Endothelial cell of umbilical vein (primary cell): ENCODE data around the gene HPX. TPM values are rescaled to one million over a fixed set of nuclear protein-coding genes. Genes with fewer than 3 reads are reported as not detected.

Experiments
- BruUV-seq: library from RNA; stranded (reverse); fragments of 400-500 nt; replicated peaks from 2 replicates; lab custom pipeline; 2021; lab: Mats Ljungman, UMichigan
- CTCF ChIA-PET: fragments of 300-600, 350-600 bp; sonication (Branson Sonifier 250); formaldehyde crosslinking; loops from one replicate; lab custom pipeline; 2021; ENCODE audit warnings: antibody characterized with exemption, inconsistent platforms; lab: Charles Lee
- POLR2A ChIA-PET: fragments of 300-600, 350-600 bp; sonication (Branson Sonifier 250); formaldehyde crosslinking; loops from one replicate; lab custom pipeline; 2021; ENCODE audit warnings: antibody characterized with exemption, inconsistent platforms; lab: Charles Lee
- DNase-seq: peaks from one replicate; pipeline ENCODE4 v3.0.0-alpha.2; 2011; ENCODE audit warnings: low read depth, low spot score
- FAIRE-seq: peaks from 2 replicates; lab custom pipeline; 2011; peaks lifted over from hg19 to GRCh38; lab: Jason Lieb, UNC
- H2AFZ ChIP-seq: 2 replicates; pipeline ENCODE4 v1.6.0; 2012; ENCODE audit warnings: low read depth, low read length, control low read depth, inconsistent platforms
- H3K27ac ChIP-seq: 2 replicates; pipeline ENCODE4 v1.5.1; 2011; ENCODE audit warnings: low read depth, mild to moderate bottlenecking, control low read depth, low read length, moderate library complexity; ENCODE audit not compliant: insufficient read depth
- H3K27me3 ChIP-seq, 2 experiments: 2 replicates each; pipeline versions ENCODE4 v1.6.0 to v1.6.1; 2011; ENCODE audit warnings: low read length in 2 of 2, mixed read lengths in 1 of 2; ENCODE audit not compliant: control insufficient read depth in 2 of 2, insufficient read depth in 2 of 2
- H3K36me3 ChIP-seq, 2 experiments: 2 replicates in 1 of 2; 3 replicates in 1 of 2; pipeline ENCODE4 v1.5.1; 2011; ENCODE audit warnings: low read length in 2 of 2, mild to moderate bottlenecking in 1 of 2, moderate library complexity in 1 of 2; ENCODE audit not compliant: control insufficient read depth in 2 of 2, insufficient read depth in 2 of 2; ENCODE audit errors: extremely low read depth in 1 of 2
- H3K4me1 ChIP-seq: 3 replicates; pipeline ENCODE4 v1.5.1; 2011; ENCODE audit warnings: mild to moderate bottlenecking, low read length; ENCODE audit not compliant: control insufficient read depth, insufficient read depth; ENCODE audit errors: extremely low read depth
- H3K4me2 ChIP-seq: 2 replicates; pipeline ENCODE4 v1.6.1; 2011; ENCODE audit warnings: low read length, control low read depth, mixed read lengths; ENCODE audit not compliant: insufficient read depth
- H3K4me3 ChIP-seq, 3 experiments: fragments of 200-600 bp in 1 of 3; sonication (generic), shearing (Covaris generic) in 1 of 3; replicated peaks in 1 of 3; 2 replicates each; pipeline ENCODE4 v1.5.1; 2011 to 2016; ENCODE audit warnings: control low read depth in 3 of 3, low read length in 3 of 3, mild to moderate bottlenecking in 2 of 3, inconsistent platforms in 1 of 3, low read depth in 1 of 3, moderate library complexity in 1 of 3; ENCODE audit not compliant: insufficient read depth in 1 of 3
- H3K79me2 ChIP-seq: 2 replicates; pipeline ENCODE4 v1.6.0; 2012; ENCODE audit warnings: low read length, inconsistent platforms; ENCODE audit not compliant: control insufficient read depth, insufficient read depth
- H3K9ac ChIP-seq: replicated peaks from 2 replicates; pipeline ENCODE3; 2011; ENCODE audit warnings: low read length, control low read depth; ENCODE audit not compliant: insufficient read depth; ENCODE audit errors: extremely low read depth
- H3K9me1 ChIP-seq: replicated peaks from 3 replicates; pipeline ENCODE4 v1.6.0; 2011; ENCODE audit warnings: mild to moderate bottlenecking, low read length; ENCODE audit not compliant: control insufficient read depth, insufficient read depth; ENCODE audit errors: extremely low read depth
- H3K9me3 ChIP-seq: replicated peaks from 2 replicates; pipeline ENCODE4 v1.5.1; 2012; ENCODE audit warnings: low read length, inconsistent platforms; ENCODE audit not compliant: control insufficient read depth, insufficient read depth
- H4K20me1 ChIP-seq: replicated peaks from 2 replicates; pipeline ENCODE3; 2011; ENCODE audit warnings: mild to moderate bottlenecking, low read length; ENCODE audit not compliant: control insufficient read depth, insufficient read depth; ENCODE audit errors: extremely low read depth
- CTCF ChIP-seq, 2 donors: IDR thresholded peaks; 1 replicate in 1 of 2; 2 replicates in 1 of 2; pipeline ENCODE4 v1.5.1; 2011; ENCODE audit warnings: low read length in 2 of 2, mild to moderate bottlenecking in 2 of 2, moderate library complexity in 2 of 2, control low read depth in 1 of 2, inconsistent platforms in 1 of 2, low read depth in 1 of 2; ENCODE audit not compliant: insufficient read depth in 1 of 2; ENCODE audit errors: extremely low read depth in 1 of 2
- EZH2 ChIP-seq: IDR thresholded peaks from 2 replicates; pipeline ENCODE4 v1.6.1; 2012; ENCODE audit warnings: borderline replicate concordance, low read depth, mild to moderate bottlenecking, moderate library complexity, low read length, inconsistent platforms; ENCODE audit not compliant: severe bottlenecking
- FOS ChIP-seq: IDR thresholded peaks from 2 replicates; pipeline ENCODE4 v1.6.1; 2011; ENCODE audit warnings: mild to moderate bottlenecking, low read length, moderate library complexity, borderline replicate concordance; ENCODE audit not compliant: insufficient read depth
- GATA2 ChIP-seq: IDR thresholded peaks from 2 replicates; pipeline ENCODE4 v1.7.0; 2011; ENCODE audit warnings: low read depth, mild to moderate bottlenecking, moderate library complexity, mixed read lengths, low read length; ENCODE audit not compliant: insufficient read length, insufficient read depth
- JUN ChIP-seq: IDR thresholded peaks from 2 replicates; pipeline ENCODE4 v1.6.1; 2011; ENCODE audit warnings: borderline replicate concordance, low read depth; ENCODE audit not compliant: insufficient read length, insufficient read depth
- MAX ChIP-seq: IDR thresholded peaks from 2 replicates; pipeline ENCODE4 v1.6.1; 2011; ENCODE audit not compliant: insufficient read depth, insufficient read length
- MYC ChIP-seq: IDR thresholded peaks from one replicate; pipeline ENCODE4 v1.6.1; 2011; ENCODE audit warnings: mild to moderate bottlenecking, low read depth, low read length
- POLR2A ChIP-seq: IDR thresholded peaks from 2 replicates; pipeline ENCODE4 v1.6.1; 2012; ENCODE audit warnings: low read depth, mild to moderate bottlenecking, control low read depth, low read length
- POLR2AphosphoS5 ChIP-seq: IDR thresholded peaks from 2 replicates; pipeline ENCODE4 v1.6.1; 2012; ENCODE audit warnings: low read depth, mild to moderate bottlenecking, control low read depth, low read length, moderate library complexity; ENCODE audit not compliant: insufficient read depth
- dilution Hi-C: fragments of 300-500 bp; cut with MboI; formaldehyde crosslinking; loops from one replicate; pipeline ENCODE4 v1.15.0; 2019; ENCODE audit warnings: low sequenced_read_pairs; ENCODE audit not compliant: extremely low pct_ligation_motif_present
- intact Hi-C: fragments of 100-400 bp; cut with micrococcal nuclease; formaldehyde crosslinking; loops from one replicate; pipeline ENCODE4 v1.10.0; 2022
- polyA plus RNA-seq, 4 experiments: library from polyadenylated mRNA; depleted of rRNA in 3 of 4; stranded (reverse) in 3 of 4; unstranded in 1 of 4; fragments of >200 nt; gene quantifications; 2 replicates each; pipeline versions ENCODE4 v1.2.1 to v1.2.3, GENCODE V29; 2011 to 2012; ENCODE audit warnings: missing spikeins in 1 of 4
- total RNA-seq: library from RNA; stranded (reverse); gene quantifications from 2 replicates; pipeline ENCODE4 v1.2.3, GENCODE V29; 2021

HPX gene
- total and polyA plus RNA-seq, 2 donors (not counting 3 experiments of a cell fraction or from before 2014, with no cell fraction given): 1.3 to 1.5 TPM

GRCh38 chr11:6474413-6474792 is 33.6 kb upstream of the HPX start:
- H3K27me3 ChIP-seq: no peaks in the 10 kb centered on the region
- intact Hi-C loops (loop anchor here (2.0 to 5.0 kb wide), 3 partner anchors 144 to 242 kb away; partner anchors contain the start of genes FHIP1B and TPP1), dilution Hi-C loops (no loop called here)
- peak overlapping the region; percentile 82 for H2AFZ ChIP-seq
- H3K9me3 ChIP-seq: no peaks in the 10 kb centered on the region
- H3K9me1 ChIP-seq: no peaks in the 10 kb centered on the region
- FAIRE-seq: peak; percentile 38
- H3K4me2 ChIP-seq: peak overlapping the region; percentile 93
- ChIA-PET POLR2A (interaction anchor here (1.0 kb wide), 1 partner anchor 55 kb away, joined by 3 read pairs; no protein-coding TSS in a partner anchor), CTCF (interaction anchor here (1.2 to 3.5 kb wide), 5 partner anchors 10 to 145 kb away, joined by 3 to 32 read pairs (median 3); partner anchors contain the start of gene TPP1)
- peaks cover 15% of the 10 kb centered on the region for H3K4me1 ChIP-seq
- H3K79me2 ChIP-seq: peaks cover 6% of the 10 kb centered on the region
- BruUV-seq: TSS peak; percentile 93
- H3K27ac ChIP-seq: peak overlapping the region; percentile 87
- H3K4me3 ChIP-seq: peak overlapping the region; percentile 61 to 67 (median 64)
- H3K36me3 ChIP-seq: peaks cover 2 to 16% of the 10 kb centered on the region in 2 experiments
- DNase-seq: no peak
- TF ChIP-seq JUN: no peak
- TF ChIP-seq MYC: no peak
- no peak for TF ChIP-seq EZH2
- no peak for TF ChIP-seq FOS
- TF ChIP-seq POLR2A: no peak
- TF ChIP-seq GATA2: no peak
- TF ChIP-seq MAX: no peak
- no peak for TF ChIP-seq POLR2AphosphoS5
- TF ChIP-seq CTCF (IDR thresholded peaks at IDR 0.05; ENCODE audit: extremely low read depth in 1 of 2, insufficient read depth in 1 of 2, low read depth in 1 of 2, low read length in 2 of 2): no peak
- H4K20me1 ChIP-seq: no peaks in the 10 kb centered on the region
- peak overlapping the region; percentile 74 for H3K9ac ChIP-seq
